Activated naive CD8-positive, alpha-beta T cell treated with anti-CD3 and anti-CD28 coated beads for 36 hours (primary cell): ENCODE results near the gene CLEC4M. TPM values are rescaled to one million over a fixed set of nuclear protein-coding genes. Genes with fewer than 3 reads are reported as not detected.
A peak's percentile ranks its signal among the peaks of the same experiment; 100 is the strongest.
"Not testable (repeated sequence)": the region's sequence is repeated elsewhere in the genome, so short reads cannot be mapped to it uniquely, and the experiment has no call there.

ENCODE experiments used
- DNase-seq: peaks from one replicate; pipeline ENCODE4 v3.0.0; 2021
- H3K27ac Mint-ChIP-seq: one replicate; pipeline ENCODE4 v1.8.0; 2022; ENCODE audit warnings: mild to moderate bottlenecking, moderate library complexity, mixed read lengths
- H3K27me3 Mint-ChIP-seq: one replicate; pipeline ENCODE4 v1.8.0; 2022; ENCODE audit warnings: mild to moderate bottlenecking, mixed read lengths
- H3K36me3 Mint-ChIP-seq: one replicate; pipeline ENCODE4 v1.8.0; 2021; ENCODE audit warnings: mild to moderate bottlenecking, mixed read lengths
- H3K4me1 Mint-ChIP-seq: one replicate; pipeline ENCODE4 v1.8.0; 2021; ENCODE audit warnings: mixed read lengths
- H3K4me3 Mint-ChIP-seq: one replicate; pipeline ENCODE4 v1.8.0; 2022; ENCODE audit warnings: mild to moderate bottlenecking, moderate library complexity, mixed read lengths
- H3K9me3 Mint-ChIP-seq: one replicate; pipeline ENCODE4 v1.8.0; 2022; ENCODE audit warnings: mixed read lengths
- total RNA-seq, 2 experiments: library from RNA; stranded (reverse); gene quantifications; one replicate each; pipeline ENCODE4 v1.2.3, GENCODE V29; 2021

The CLEC4M gene
- total RNA-seq, 2 experiments from 2014 or later: not detected

DNA sequence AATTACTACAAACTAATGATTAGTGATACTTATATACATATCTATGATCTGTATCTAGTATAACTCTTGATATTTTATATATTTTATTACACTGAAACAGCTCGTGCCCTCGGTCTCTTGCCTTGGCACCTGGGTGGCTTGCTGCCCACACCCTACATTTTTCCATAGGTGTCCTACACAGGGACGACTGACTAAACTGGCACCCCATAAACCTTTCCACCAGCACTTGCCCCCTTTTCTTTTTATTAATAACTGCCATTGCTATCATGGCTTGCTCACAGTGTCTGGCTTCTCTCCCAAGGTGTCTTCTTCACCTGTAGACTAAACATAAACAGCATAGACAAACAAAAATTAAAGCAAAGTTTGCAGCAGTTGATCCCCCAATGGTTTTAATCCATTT, 30.4 kb downstream of the CLEC4M start:
- peaks cover 6% of the 10 kb centered on the region for H3K4me1 Mint-ChIP-seq
- H3K36me3 Mint-ChIP-seq: no peaks in the 10 kb centered on the region
- DNase-seq: no peak
- H3K27me3 Mint-ChIP-seq: peaks cover 31% of the 10 kb centered on the region
- H3K9me3 Mint-ChIP-seq: peaks cover 2% of the 10 kb centered on the region
- H3K4me3 Mint-ChIP-seq: no peak overlapping the region
- no peak overlapping the region for H3K27ac Mint-ChIP-seq

DNA sequence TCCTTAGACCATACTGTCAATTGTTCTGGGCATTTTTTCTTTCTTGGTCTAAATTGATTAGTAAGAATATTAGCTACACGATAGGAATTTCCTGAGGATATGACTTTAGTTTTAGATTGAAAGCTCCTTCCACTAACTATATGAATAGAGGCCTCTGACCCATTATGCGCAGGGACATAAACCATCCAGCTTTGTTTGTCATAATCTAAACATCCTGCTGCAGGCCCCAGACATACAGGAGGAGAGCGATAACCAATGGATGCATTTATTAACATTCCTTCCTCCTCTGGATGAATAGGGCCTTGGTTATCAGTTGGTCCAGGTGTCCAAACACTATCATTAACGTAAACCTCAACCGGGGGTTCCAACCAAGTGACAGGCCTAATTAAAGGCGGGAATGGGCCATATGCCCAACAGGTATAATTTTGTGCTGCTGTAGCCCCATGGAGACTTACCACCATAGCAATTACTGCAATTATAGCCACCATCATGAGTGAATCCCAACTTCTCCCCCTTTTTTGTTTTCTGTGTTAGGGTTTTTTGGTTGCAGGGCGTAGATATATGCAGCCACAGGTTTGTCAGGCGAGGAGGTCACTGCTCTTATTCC, 32.6 kb downstream of the CLEC4M start:
- Mint-ChIP-seq H3K27me3 (peaks cover 25% of the 10 kb centered on the region), H3K27ac (no peak overlapping the region), H3K36me3 (no peaks in the 10 kb centered on the region), H3K9me3 (peaks cover 2% of the 10 kb centered on the region), H3K4me1 (peaks cover 9% of the 10 kb centered on the region), H3K4me3 (no peak overlapping the region)
- DNase-seq: no peak

- no peak overlapping the region for H3K4me3 Mint-ChIP-seq
- peak; percentile 26 for DNase-seq
- peaks cover 9% of the 10 kb centered on the region for H3K4me1 Mint-ChIP-seq
- no peaks in the 10 kb centered on the region for H3K36me3 Mint-ChIP-seq
- peaks cover 54% of the 10 kb centered on the region for H3K27me3 Mint-ChIP-seq
- no peak overlapping the region for H3K27ac Mint-ChIP-seq
- no peaks in the 10 kb centered on the region for H3K9me3 Mint-ChIP-seq
Observed at GRCh38 chr19:7799640-7800355, 36.8 kb downstream of the CLEC4M start.

DNA sequence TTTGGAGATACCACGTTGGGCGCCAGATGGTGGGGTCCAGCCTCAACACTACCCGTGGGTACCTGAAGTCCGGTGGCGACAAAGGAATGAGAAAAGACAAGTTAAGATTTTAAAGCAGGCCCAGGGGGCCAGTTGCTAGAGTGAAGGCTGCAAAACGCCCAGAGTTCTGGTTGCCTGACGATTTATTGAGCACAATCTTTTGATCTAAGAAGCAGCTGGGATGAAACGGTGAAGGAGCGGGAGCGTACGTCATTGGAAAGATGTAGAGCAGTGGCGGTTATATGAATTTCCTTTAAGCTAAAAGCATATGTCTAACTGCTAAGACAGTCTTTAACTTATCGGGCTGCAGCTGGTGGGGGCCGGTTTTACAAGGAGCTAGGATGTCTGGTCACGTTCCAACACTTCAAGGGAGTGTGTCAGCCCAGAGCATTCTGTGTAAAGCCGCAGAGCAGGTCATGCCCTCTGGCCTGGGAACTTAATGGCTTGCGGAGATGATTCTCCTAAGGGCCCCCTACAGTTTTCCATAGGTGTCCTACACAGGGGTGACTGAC, 38.1 kb downstream of the CLEC4M start:
- DNase-seq: no peak
- no peaks in the 10 kb centered on the region for H3K9me3 Mint-ChIP-seq
- no peak overlapping the region for H3K27ac Mint-ChIP-seq
- H3K36me3 Mint-ChIP-seq: no peaks in the 10 kb centered on the region
- no peak overlapping the region for H3K4me3 Mint-ChIP-seq
- peaks cover 67% of the 10 kb centered on the region for H3K27me3 Mint-ChIP-seq
- H3K4me1 Mint-ChIP-seq: peaks cover 9% of the 10 kb centered on the region

GRCh38 chr19:7806234-7806633, 43.2 kb downstream of the CLEC4M start:
- Mint-ChIP-seq H3K4me1 (peaks cover 7% of the 10 kb centered on the region), H3K9me3 (peaks cover 6% of the 10 kb centered on the region), H3K27ac (no peak overlapping the region), H3K4me3 (no peak overlapping the region), H3K36me3 (no peaks in the 10 kb centered on the region), H3K27me3 (peaks cover 62% of the 10 kb centered on the region)
- DNase-seq: no peak

DNA sequence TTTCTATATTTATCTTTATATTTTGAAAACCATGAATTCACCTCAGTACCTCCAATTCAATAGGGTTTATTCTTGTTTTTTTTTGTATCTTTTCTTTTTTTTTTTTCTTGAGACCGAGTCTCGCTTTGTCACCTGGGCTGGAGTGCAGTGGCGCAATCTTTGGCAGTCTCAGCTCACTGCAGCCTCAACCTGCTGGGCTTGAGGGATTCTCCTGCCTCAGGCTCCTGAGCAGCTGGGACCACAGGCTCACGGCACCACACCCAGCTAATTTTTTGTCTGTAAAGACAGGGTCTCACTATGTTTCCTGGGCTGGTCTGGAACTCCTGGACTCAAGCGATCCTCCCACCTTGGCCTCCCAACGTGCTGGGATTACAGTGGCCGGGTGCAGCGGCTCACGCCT, 43.8 kb downstream of the CLEC4M start:
- peaks cover 58% of the 10 kb centered on the region for H3K27me3 Mint-ChIP-seq
- no peaks in the 10 kb centered on the region for H3K36me3 Mint-ChIP-seq
- H3K9me3 Mint-ChIP-seq: peaks cover 12% of the 10 kb centered on the region
- no peak for DNase-seq
- H3K4me1 Mint-ChIP-seq: peaks cover 7% of the 10 kb centered on the region
- no peak overlapping the region for H3K4me3 Mint-ChIP-seq
- H3K27ac Mint-ChIP-seq: no peak overlapping the region

DNA sequence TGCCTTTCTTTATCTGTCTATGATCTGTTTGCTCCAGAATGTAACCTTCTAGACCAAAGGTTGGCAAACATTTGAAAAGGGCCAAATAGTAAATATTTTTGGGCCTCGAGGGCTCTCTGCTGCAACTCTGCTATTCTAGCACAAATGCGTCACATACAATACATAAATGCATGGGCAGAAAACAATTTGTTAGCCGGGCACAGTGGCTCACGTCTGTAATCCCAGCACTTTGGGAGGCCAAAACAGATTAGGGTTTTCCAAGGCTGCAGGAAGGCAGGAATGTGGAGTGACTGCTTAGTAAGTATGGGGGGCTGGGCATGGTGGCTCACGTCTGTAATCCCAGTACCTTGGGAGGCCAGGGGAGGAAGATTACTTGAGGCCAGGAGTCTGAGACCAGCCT, 45.1 kb downstream of the CLEC4M start:
- Mint-ChIP-seq H3K4me3 (no peak overlapping the region), H3K27ac (no peak overlapping the region), H3K9me3 (peaks cover 18% of the 10 kb centered on the region), H3K36me3 (no peaks in the 10 kb centered on the region), H3K4me1 (peaks cover 7% of the 10 kb centered on the region), H3K27me3 (peaks cover 51% of the 10 kb centered on the region)
- no peak for DNase-seq

DNA sequence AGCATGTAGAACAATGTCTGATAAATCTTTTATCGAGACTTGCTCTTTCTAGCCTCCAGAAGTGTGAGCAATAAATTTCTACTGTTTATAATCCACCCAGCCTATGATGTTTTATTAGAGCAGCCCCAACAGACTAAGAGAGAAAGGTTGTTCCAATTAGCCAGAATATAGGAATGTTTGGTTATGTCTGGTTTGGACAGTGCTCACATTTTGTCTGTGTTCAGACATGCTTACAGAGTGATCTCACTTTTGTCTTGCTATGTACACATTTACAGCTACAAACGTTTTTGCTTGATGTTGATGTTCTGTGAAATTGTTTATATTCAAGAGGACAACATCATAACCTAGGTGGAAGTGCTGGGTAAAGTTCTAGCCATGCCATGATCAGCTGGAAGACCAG, 48.9 kb downstream of the CLEC4M start:
- Mint-ChIP-seq H3K9me3 (peaks cover 30% of the 10 kb centered on the region), H3K27ac (no peak overlapping the region), H3K4me3 (no peak overlapping the region), H3K27me3 (peaks cover 24% of the 10 kb centered on the region), H3K36me3 (peaks cover 6% of the 10 kb centered on the region), H3K4me1 (peaks cover 15% of the 10 kb centered on the region)
- no peak for DNase-seq

DNA sequence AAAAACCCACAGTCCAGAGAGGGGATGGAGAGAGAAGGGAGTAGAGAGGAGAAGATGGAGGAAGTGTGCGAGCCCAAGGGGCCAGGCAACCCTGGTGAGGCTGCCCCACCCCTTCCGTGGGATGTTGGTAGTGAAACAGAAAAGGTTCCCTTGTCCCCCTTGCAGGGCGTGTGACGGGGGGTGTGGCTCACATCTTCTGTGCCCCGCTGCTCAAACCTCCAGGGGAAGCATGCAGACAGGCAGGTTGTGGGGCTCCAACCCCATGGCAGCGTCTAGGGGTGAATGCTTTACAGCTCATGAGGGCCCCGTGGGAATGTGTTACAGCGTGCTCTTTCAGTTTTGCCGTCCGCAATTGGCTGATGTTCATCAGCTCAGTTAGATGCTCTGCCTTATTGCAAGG, 52.3 kb downstream of the CLEC4M start:
- DNase-seq: peak; percentile 16
- Mint-ChIP-seq H3K36me3 (peaks cover 11% of the 10 kb centered on the region), H3K4me3 (no peak overlapping the region), H3K9me3 (peaks cover 30% of the 10 kb centered on the region), H3K4me1 (peaks cover 13% of the 10 kb centered on the region), H3K27me3 (peaks cover 29% of the 10 kb centered on the region), H3K27ac (no peak overlapping the region)

- H3K27ac Mint-ChIP-seq, H3K4me3 Mint-ChIP-seq, DNase-seq: not testable (repeated sequence)
- peaks cover 36% of the 10 kb centered on the region for H3K27me3 Mint-ChIP-seq
- H3K36me3 Mint-ChIP-seq: peaks cover 11% of the 10 kb centered on the region
- peaks cover 24% of the 10 kb centered on the region for H3K9me3 Mint-ChIP-seq
- H3K4me1 Mint-ChIP-seq: peaks cover 13% of the 10 kb centered on the region
Observed at GRCh38 chr19:7816040-7816439, 53.0 kb downstream of the CLEC4M start.

DNA sequence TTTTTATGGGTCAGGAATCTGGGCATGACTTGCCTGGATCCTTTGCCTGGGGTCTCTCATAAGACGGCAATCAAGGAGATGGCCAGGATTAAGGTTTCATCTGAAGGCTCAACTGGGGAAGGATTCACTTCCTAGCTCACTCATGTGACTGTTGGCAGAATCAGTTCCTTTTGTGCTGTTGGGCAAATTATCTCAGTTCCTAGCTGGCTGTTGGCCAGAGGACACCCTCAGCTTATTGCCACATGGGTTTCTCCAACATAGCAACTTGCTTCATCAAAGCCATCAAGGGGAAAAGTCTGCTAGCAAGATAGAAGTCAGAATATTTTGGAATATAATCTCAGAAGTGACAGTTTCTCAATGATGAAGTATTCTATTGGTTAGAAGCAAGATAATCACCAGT, 54.8 kb downstream of the CLEC4M start:
- H3K27me3 Mint-ChIP-seq: peaks cover 44% of the 10 kb centered on the region
- peaks cover 11% of the 10 kb centered on the region for H3K36me3 Mint-ChIP-seq
- peaks cover 13% of the 10 kb centered on the region for H3K4me1 Mint-ChIP-seq
- H3K27ac Mint-ChIP-seq: no peak overlapping the region
- H3K9me3 Mint-ChIP-seq: peaks cover 11% of the 10 kb centered on the region
- H3K4me3 Mint-ChIP-seq: no peak overlapping the region
- DNase-seq: no peak

GRCh38 chr19:7818806-7819205, 55.8 kb downstream of the CLEC4M start:
- H3K9me3 Mint-ChIP-seq: peaks cover 11% of the 10 kb centered on the region
- no peak overlapping the region for H3K4me3 Mint-ChIP-seq
- H3K4me1 Mint-ChIP-seq: peaks cover 13% of the 10 kb centered on the region

More at GRCh38 chr19:7818806-7819205, 55.8 kb downstream of the CLEC4M start:
- Mint-ChIP-seq H3K27me3 (peaks cover 50% of the 10 kb centered on the region), H3K36me3 (peaks cover 11% of the 10 kb centered on the region), H3K27ac (no peak overlapping the region)
- no peak for DNase-seq

Other genes starting within 250 kb of the CLEC4M start
- gene ZNF358, start 247.1 kb upstream of the CLEC4M start, total RNA-seq: 1 to 10 TPM; 6.5 to 7.3 TPM
- 10 to 100 TPM; 12.3 to 12.4 TPM for gene MCOLN1, start 240.6 kb upstream of the CLEC4M start, total RNA-seq
- gene PNPLA6, start 227.5 kb upstream of the CLEC4M start, total RNA-seq: 10 to 100 TPM; 67.8 to 68.5 TPM
- gene CAMSAP3, start 167.4 kb upstream of the CLEC4M start, total RNA-seq: under 1 TPM; 0.50 to 0.52 TPM
- 10 to 100 TPM; 44.0 to 45.8 TPM for gene XAB2, start 133.7 kb upstream of the CLEC4M start, total RNA-seq
- 10 to 100 TPM; 83.7 to 86.0 TPM for gene PET100, start 133.4 kb upstream of the CLEC4M start, total RNA-seq
- gene PCP2, start 129.5 kb upstream of the CLEC4M start, total RNA-seq: 1 to 10 TPM in 1 of 2 experiments, under 1 TPM in 1; 0.99 to 1.4 TPM
- 10 to 100 TPM; 73.3 to 73.5 TPM for gene STXBP2, start 126.1 kb upstream of the CLEC4M start, total RNA-seq
- not detected for gene RETN, start 94.2 kb upstream of the CLEC4M start, total RNA-seq
- not detected for gene MCEMP1, start 86.2 kb upstream of the CLEC4M start, total RNA-seq
- gene TRAPPC5, start 82.4 kb upstream of the CLEC4M start, total RNA-seq: 10 to 100 TPM; 83.3 to 83.8 TPM
- gene FCER2, start 61.1 kb upstream of the CLEC4M start, total RNA-seq: 1 to 10 TPM; 1.5 to 1.7 TPM
- gene CLEC4G, start 31.1 kb upstream of the CLEC4M start, total RNA-seq: not detected
- gene CD209, start 15.7 kb upstream of the CLEC4M start, total RNA-seq: not detected
- gene EVI5L, start 67.0 kb downstream of the CLEC4M start, total RNA-seq: 1 to 10 TPM; 4.8 TPM
- gene PRR36, start 111.1 kb downstream of the CLEC4M start, total RNA-seq: under 1 TPM in 1 of 2 experiments, not detected in 1; 0.10 TPM
- gene LRRC8E, start 125.3 kb downstream of the CLEC4M start, total RNA-seq: not detected
- 10 to 100 TPM; 31.8 to 32.4 TPM for gene MAP2K7, start 140.6 kb downstream of the CLEC4M start, total RNA-seq
- 1 to 10 TPM; 2.1 to 3.2 TPM for gene TGFBR3L, start 151.6 kb downstream of the CLEC4M start, total RNA-seq
- 10 to 100 TPM; 14.4 to 14.8 TPM for gene SNAPC2, start 157.1 kb downstream of the CLEC4M start, total RNA-seq
- gene CTXN1, start 162.9 kb downstream of the CLEC4M start, total RNA-seq: under 1 TPM; 0.44 to 0.52 TPM
- 100 to 1,000 TPM; 125 to 136 TPM for gene TIMM44, start 180.4 kb downstream of the CLEC4M start, total RNA-seq
- 100 to 1,000 TPM; 169 to 172 TPM for gene ELAVL1, start 242.4 kb downstream of the CLEC4M start, total RNA-seq